DMS153 treated with DMSO at 0.1 percent for 48 hours (cell line): ENCODE measurements around the gene BCR.

Experiments used
- DNase-seq: peaks from one replicate; lab custom pipeline; 2025; ENCODE audit not compliant: unreplicated experiment; lab: John Stamatoyannopoulos, UW

Gene BCR

GRCh38 chr22:23175817-23176644 is 4.3 kb upstream of the BCR start:
- DNase-seq, result no peak

GRCh38 chr22:23176645-23177027 is 3.7 kb upstream of the BCR start:
- no peak for DNase-seq

- DNase-seq, result no peak
These were observed 3.1 kb upstream of the BCR start for GRCh38 chr22:23177197-23177596.

- DNase-seq, result peak; percentile 61
These were observed 1.6 kb upstream of the BCR start for GRCh38 chr22:23178512-23179254.

- peak; percentile 21 for DNase-seq
These were observed 669 bp upstream of the BCR start for GRCh38 chr22:23179381-23180299.

- DNase-seq, result no peak
These were observed 798 bp downstream of the BCR start for GRCh38 chr22:23180893-23181720.

GRCh38 chr22:23181721-23182308 is 1.5 kb downstream of the BCR start:
- DNase-seq, result no peak

- peak; percentile 65 for DNase-seq
These were observed 2.2 kb downstream of the BCR start for GRCh38 chr22:23182309-23183060.

- peak; percentile 17 for DNase-seq
These were observed 2.9 kb downstream of the BCR start for GRCh38 chr22:23183061-23183698.

- DNase-seq, result no peak
These were observed 3.9 kb downstream of the BCR start for GRCh38 chr22:23184100-23184763.

- DNase-seq, result peak; percentile 67
These were observed 4.4 kb downstream of the BCR start for GRCh38 chr22:23184764-23185113.

GRCh38 chr22:23187211-23187610 is 6.9 kb downstream of the BCR start:
- no peak for DNase-seq

- no peak for DNase-seq
These were observed 7.8 kb downstream of the BCR start for GRCh38 chr22:23187871-23188700.

GRCh38 chr22:23190526-23190925 is 10.2 kb downstream of the BCR start:
- no peak for DNase-seq

- DNase-seq, result peak; percentile 79
These were observed 11.8 kb downstream of the BCR start for GRCh38 chr22:23192133-23192532.

- DNase-seq, result no peak
These were observed 12.2 kb downstream of the BCR start for GRCh38 chr22:23192558-23192957.

- DNase-seq, result no peak
These were observed 13.0 kb downstream of the BCR start for GRCh38 chr22:23193196-23193827.
